T-helper 17 cell (primary cell): ENCODE results near the gene ACOT7. TPM values are rescaled to one million over a fixed set of nuclear protein-coding genes. Genes with fewer than 3 reads are reported as not detected.
A peak's percentile ranks its signal among the peaks of the same experiment; 100 is the strongest.

Experiments
- ATAC-seq: fragments of 150-1000 bp; cut with Tn5 transposase; 2 replicates; pipeline ENCODE4 v1.10.0; 2021; ENCODE audit warnings: mild to moderate bottlenecking, moderate library complexity
- DNase-seq, 3 donors: peaks; one replicate each; pipeline versions ENCODE4 v3.0.0 to v3.0.0-alpha.2; 2020 to 2021
- H3K9me3 ChIP-seq: one replicate; pipeline ENCODE4 v1.7.0; 2013; ENCODE audit warnings: low read length, mild to moderate bottlenecking; ENCODE audit not compliant: control insufficient read depth, poor library complexity, severe bottlenecking
- H3K27ac Mint-ChIP-seq: one replicate; pipeline ENCODE4 v1.8.0; 2022; ENCODE audit warnings: mild to moderate bottlenecking, moderate library complexity, mixed read lengths
- H3K27me3 Mint-ChIP-seq: one replicate; pipeline ENCODE4 v1.8.0; 2022; ENCODE audit warnings: mixed read lengths
- H3K36me3 Mint-ChIP-seq: one replicate; pipeline ENCODE4 v1.8.0; 2022; ENCODE audit warnings: low read depth, mixed read lengths
- H3K4me1 Mint-ChIP-seq: one replicate; pipeline ENCODE4 v1.8.0; 2022; ENCODE audit warnings: mild to moderate bottlenecking, mixed read lengths
- H3K4me3 Mint-ChIP-seq: one replicate; pipeline ENCODE4 v1.8.0; 2022; ENCODE audit warnings: mild to moderate bottlenecking, moderate library complexity, mixed read lengths
- total RNA-seq, 4 donors: library from RNA in 2 of 4; stranded (reverse) in 2 of 4; gene quantifications; one replicate each; pipeline ENCODE4 v1.2.3 and lab custom pipeline; 2022 to 2026

The ACOT7 gene
- total RNA-seq, 2 donors from 2014 or later = 4.9 to 7.1 TPM

DNA sequence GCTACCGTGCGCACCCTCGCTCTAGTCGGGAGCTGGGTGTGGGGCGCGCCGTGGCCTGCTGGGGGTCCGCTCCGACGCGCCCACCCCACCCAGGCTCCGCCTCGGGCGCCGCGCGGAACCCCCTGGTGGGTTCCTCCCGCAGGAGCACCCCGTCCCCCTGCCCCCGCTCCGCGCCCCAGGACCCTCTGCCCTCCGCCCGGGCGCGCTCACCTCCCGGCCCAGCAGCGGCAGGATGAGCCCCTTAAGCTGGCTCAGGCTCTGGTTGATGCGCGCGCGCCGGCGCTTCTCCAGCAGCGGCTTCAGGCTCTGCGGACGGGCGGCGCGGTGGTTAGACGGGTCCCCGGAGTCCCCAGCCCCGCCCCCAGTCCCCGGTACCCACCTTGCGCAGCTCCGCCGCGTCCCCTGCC lies 25.8 kb upstream of the ACOT7 start:
- no peak for ATAC-seq
- H3K36me3 Mint-ChIP-seq = no peaks in the 10 kb centered on the region

DNA sequence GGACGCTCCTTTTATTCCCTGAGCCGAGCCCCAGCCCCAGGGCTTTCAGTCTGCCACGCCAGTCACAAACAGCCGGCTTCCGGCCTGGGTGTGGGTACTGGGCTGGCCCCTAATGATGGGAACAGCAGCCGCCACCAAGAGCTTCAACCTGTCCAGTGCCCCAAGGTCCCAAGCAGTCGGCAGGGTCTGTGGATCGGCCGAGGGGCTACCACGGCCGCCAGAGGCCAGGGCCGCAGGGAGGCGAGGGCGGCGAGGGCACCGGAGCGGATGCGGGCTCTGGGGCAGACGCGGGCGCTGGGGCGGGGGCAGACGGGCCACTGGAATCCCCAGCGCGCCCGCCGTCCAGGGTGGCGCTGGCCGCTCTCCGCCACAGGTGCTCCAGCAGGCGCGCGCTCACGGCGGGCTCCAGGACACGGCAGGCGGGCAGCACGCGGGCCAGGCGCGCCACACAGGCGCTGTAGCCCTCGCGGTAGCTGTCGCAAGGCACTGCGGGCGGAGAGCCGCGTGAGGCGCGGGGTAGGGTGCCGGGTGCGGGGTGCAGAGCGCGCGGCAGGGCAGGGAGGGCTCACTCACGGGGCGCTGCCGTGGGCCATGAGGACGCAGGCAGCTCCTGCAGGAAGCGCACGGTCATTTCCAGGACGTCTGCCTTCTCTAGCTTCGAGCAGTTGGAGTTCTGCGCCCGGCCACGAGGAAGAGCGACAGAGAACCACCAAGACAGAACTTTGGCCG lies 25.3 kb upstream of the ACOT7 start:
- H3K27me3 Mint-ChIP-seq = peaks cover 58% of the 10 kb centered on the region
- DNase-seq = no peak
- no peaks in the 10 kb centered on the region for H3K9me3 ChIP-seq
- peak overlapping the region; percentile 25 for H3K4me3 Mint-ChIP-seq
- H3K27ac Mint-ChIP-seq = no peak overlapping the region
- peaks cover 18% of the 10 kb centered on the region for H3K4me1 Mint-ChIP-seq
- no peaks in the 10 kb centered on the region for H3K36me3 Mint-ChIP-seq
- no peak for ATAC-seq

More for the DNA sequence above, 25.8 kb upstream of the ACOT7 start:
- Mint-ChIP-seq H3K27ac (no peak overlapping the region), H3K4me1 (peaks cover 21% of the 10 kb centered on the region), H3K27me3 (peaks cover 58% of the 10 kb centered on the region), H3K4me3 (peak overlapping the region; percentile 25)
- H3K9me3 ChIP-seq = no peaks in the 10 kb centered on the region
- no peak for DNase-seq

GRCh38 chr1:6417961-6418667 lies 24.5 kb upstream of the ACOT7 start:
- H3K4me3 Mint-ChIP-seq = no peak overlapping the region
- H3K27me3 Mint-ChIP-seq = peaks cover 63% of the 10 kb centered on the region
- ATAC-seq = no peak
- peaks cover 17% of the 10 kb centered on the region for H3K4me1 Mint-ChIP-seq
- no peak for DNase-seq
- H3K9me3 ChIP-seq = no peaks in the 10 kb centered on the region
- H3K36me3 Mint-ChIP-seq = no peaks in the 10 kb centered on the region
- no peak overlapping the region for H3K27ac Mint-ChIP-seq

DNA sequence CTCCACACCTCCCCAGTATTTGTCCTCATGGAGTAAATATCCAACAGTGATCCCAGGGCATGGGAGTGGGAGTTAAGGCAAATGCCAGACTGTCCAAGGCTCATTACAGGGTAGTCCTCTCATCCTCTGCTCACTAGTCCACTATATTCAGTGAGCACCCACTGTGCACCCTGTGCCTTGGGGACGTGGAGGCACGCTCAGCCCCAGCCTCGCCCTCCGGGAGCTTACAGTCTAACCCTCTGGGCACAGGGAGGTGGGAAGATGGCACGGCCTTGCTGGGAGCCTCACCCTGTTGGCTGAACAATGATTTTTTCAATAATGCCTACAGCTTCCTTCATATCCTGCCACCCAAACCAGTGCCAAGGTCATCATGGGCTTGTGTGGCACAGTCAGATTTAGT lies 23.3 kb upstream of the ACOT7 start:
- H3K27ac Mint-ChIP-seq = no peak overlapping the region

GRCh38 chr1:6416295-6416656 lies 22.7 kb upstream of the ACOT7 start:
- H3K9me3 ChIP-seq = no peaks in the 10 kb centered on the region
- DNase-seq = no peak
- Mint-ChIP-seq H3K4me3 (peak overlapping the region; percentile 15), H3K36me3 (no peaks in the 10 kb centered on the region), H3K4me1 (peaks cover 12% of the 10 kb centered on the region), H3K27me3 (peaks cover 65% of the 10 kb centered on the region), H3K27ac (no peak overlapping the region)
- no peak for ATAC-seq

More for the DNA sequence above, 23.3 kb upstream of the ACOT7 start:
- DNase-seq (no peak), ATAC-seq (no peak)
- no peaks in the 10 kb centered on the region for H3K36me3 Mint-ChIP-seq
- no peaks in the 10 kb centered on the region for H3K9me3 ChIP-seq
- no peak overlapping the region for H3K4me3 Mint-ChIP-seq
- peaks cover 17% of the 10 kb centered on the region for H3K4me1 Mint-ChIP-seq
- peaks cover 69% of the 10 kb centered on the region for H3K27me3 Mint-ChIP-seq

- H3K4me3 Mint-ChIP-seq = no peak overlapping the region
Measured at GRCh38 chr1:6414881-6415626, 21.5 kb upstream of the ACOT7 start.

GRCh38 chr1:6414443-6414844 lies 20.9 kb upstream of the ACOT7 start:
- DNase-seq (no peak), ATAC-seq (peak; percentile 82)
- Mint-ChIP-seq H3K4me3 (no peak overlapping the region), H3K27me3 (peaks cover 73% of the 10 kb centered on the region), H3K4me1 (peaks cover 9% of the 10 kb centered on the region), H3K36me3 (no peaks in the 10 kb centered on the region), H3K27ac (no peak overlapping the region)
- H3K9me3 ChIP-seq = no peaks in the 10 kb centered on the region

More at GRCh38 chr1:6414881-6415626, 21.5 kb upstream of the ACOT7 start:
- DNase-seq = no peak
- H3K9me3 ChIP-seq = no peaks in the 10 kb centered on the region
- Mint-ChIP-seq H3K36me3 (no peaks in the 10 kb centered on the region), H3K4me1 (peaks cover 12% of the 10 kb centered on the region), H3K27ac (no peak overlapping the region), H3K27me3 (peaks cover 73% of the 10 kb centered on the region)
- no peak for ATAC-seq

- DNase-seq = no peak
- Mint-ChIP-seq H3K27me3 (peaks cover 67% of the 10 kb centered on the region), H3K36me3 (no peaks in the 10 kb centered on the region), H3K27ac (no peak overlapping the region), H3K4me3 (no peak overlapping the region), H3K4me1 (peaks cover 5% of the 10 kb centered on the region)
- no peak for ATAC-seq
- H3K9me3 ChIP-seq = no peaks in the 10 kb centered on the region
Measured at GRCh38 chr1:6412896-6413295, 19.3 kb upstream of the ACOT7 start.

DNA sequence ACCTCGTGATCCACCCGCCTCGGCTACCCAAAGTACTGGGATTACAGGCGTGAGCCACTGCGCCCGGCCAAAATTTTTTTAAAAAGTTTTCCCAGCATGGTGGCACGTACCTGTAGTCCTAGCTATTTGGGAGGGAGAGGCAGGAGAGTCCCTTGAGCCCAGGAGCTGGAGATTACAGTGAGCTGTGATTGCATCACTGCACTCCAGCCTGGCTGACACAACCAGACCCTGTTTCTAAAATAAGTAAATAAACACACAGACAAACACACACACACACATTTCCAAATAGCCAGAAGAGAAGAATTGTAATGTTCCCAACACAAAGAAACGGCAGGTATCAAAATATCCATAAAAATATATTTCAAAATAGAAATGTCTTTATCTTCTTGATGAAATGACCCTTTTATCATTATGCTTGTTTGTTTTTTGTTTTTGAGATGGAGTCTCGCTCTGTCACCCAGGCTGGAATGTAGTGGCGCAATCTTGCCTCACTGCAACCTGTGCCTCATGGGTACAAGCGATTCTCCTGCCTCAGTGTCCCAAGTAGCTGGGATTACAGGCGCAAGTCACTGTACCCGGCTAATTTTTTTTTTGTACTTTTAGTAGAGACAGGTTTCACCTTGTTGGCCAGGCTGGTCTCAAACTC lies 16.8 kb upstream of the ACOT7 start:
- Mint-ChIP-seq H3K27me3 (peaks cover 44% of the 10 kb centered on the region), H3K36me3 (no peaks in the 10 kb centered on the region), H3K4me3 (no peak overlapping the region), H3K4me1 (peaks cover 5% of the 10 kb centered on the region), H3K27ac (no peak overlapping the region)
- ATAC-seq (no peak), DNase-seq (no peak)
- H3K9me3 ChIP-seq = no peaks in the 10 kb centered on the region

GRCh38 chr1:6409733-6410132 lies 16.2 kb upstream of the ACOT7 start:
- H3K9me3 ChIP-seq = no peaks in the 10 kb centered on the region
- peaks cover 5% of the 10 kb centered on the region for H3K4me1 Mint-ChIP-seq
- H3K27ac Mint-ChIP-seq = no peak overlapping the region
- H3K4me3 Mint-ChIP-seq = no peak overlapping the region
- no peaks in the 10 kb centered on the region for H3K36me3 Mint-ChIP-seq
- DNase-seq (no peak), ATAC-seq (no peak)
- H3K27me3 Mint-ChIP-seq = peaks cover 38% of the 10 kb centered on the region

DNA sequence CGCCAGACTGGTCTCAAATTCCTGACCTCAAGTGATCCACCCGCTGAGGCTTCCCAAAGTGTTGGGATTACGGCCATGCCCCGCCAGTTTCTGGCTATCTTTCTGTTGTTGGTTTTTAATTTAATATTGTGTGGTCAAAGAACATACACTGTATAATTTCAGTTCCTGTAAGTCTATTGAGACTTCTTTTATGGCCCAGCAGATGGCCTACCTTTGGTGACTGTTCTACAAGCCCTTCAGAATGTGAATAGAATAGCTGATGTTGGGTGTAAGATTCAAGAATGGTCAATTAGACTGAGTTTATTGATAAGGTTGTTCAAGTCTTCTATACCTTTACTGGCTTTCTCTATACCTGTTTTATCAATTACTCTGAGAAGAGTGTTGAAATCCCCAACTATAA lies 15.5 kb upstream of the ACOT7 start:
- ATAC-seq = no peak
- H3K4me1 Mint-ChIP-seq = peaks cover 2% of the 10 kb centered on the region
- H3K9me3 ChIP-seq = no peaks in the 10 kb centered on the region
- peaks cover 31% of the 10 kb centered on the region for H3K27me3 Mint-ChIP-seq
- no peak overlapping the region for H3K4me3 Mint-ChIP-seq
- DNase-seq = no peak
- no peaks in the 10 kb centered on the region for H3K36me3 Mint-ChIP-seq
- no peak overlapping the region for H3K27ac Mint-ChIP-seq

DNA sequence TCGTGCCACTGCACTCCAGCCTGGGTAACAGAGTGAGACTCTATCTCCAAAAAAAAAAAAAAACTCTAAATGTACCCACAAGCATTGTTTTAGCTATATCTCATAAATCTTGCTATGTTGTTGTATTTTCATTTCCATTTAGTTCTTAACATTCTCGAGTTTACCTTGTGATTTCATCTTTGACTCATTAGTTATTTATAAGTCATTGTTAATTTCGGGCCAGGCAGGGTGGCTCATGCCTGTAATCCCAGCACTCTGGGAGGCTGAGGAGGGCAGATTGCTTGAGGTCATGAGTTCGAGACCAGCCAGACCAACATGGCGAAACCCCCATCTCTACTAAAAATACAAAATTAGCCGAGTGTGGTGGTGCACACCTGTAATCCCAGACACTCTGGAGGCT lies 14.5 kb upstream of the ACOT7 start:
- Mint-ChIP-seq H3K27ac (no peak overlapping the region), H3K27me3 (peaks cover 21% of the 10 kb centered on the region), H3K4me3 (no peak overlapping the region), H3K36me3 (no peaks in the 10 kb centered on the region), H3K4me1 (peaks cover 2% of the 10 kb centered on the region)
- H3K9me3 ChIP-seq = no peaks in the 10 kb centered on the region
- DNase-seq (no peak), ATAC-seq (no peak)

DNA sequence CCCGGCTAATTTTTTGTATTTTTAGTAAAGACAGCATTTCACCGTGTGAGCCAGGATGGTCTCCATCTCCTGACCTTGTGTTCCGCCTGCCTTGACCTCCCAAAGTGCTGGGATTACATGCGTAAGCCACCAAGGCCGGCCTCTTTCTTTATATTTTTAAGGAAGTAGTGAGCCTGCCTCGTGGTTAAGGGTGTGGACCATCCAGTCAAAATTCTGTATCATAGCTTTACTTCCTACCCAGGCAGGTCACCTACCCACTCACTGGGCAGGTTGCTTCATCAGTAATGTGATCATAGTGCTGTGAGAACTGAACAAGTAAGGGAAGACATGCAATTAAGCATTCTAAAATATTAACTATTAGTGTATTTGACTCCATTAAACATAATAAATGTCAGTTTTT lies 8.1 kb upstream of the ACOT7 start:
- no peak overlapping the region for H3K27ac Mint-ChIP-seq

More for the DNA sequence above, 8.1 kb upstream of the ACOT7 start:
- DNase-seq (no peak), ATAC-seq (peak; percentile 20)
- H3K9me3 ChIP-seq = no peaks in the 10 kb centered on the region
- H3K4me3 Mint-ChIP-seq = no peak overlapping the region
- H3K27me3 Mint-ChIP-seq = peaks cover 5% of the 10 kb centered on the region
- H3K36me3 Mint-ChIP-seq = no peaks in the 10 kb centered on the region
- peaks cover 4% of the 10 kb centered on the region for H3K4me1 Mint-ChIP-seq
